Measurements from ENCODE around the gene ZNF346. TPM values are rescaled to one million over a fixed set of nuclear protein-coding genes. Genes with fewer than 3 reads are reported as not detected.
A peak's percentile ranks its signal among the peaks of the same experiment; 100 is the strongest.

The ZNF346 gene
- total and polyA plus RNA-seq, 2 of the 13 experiments (the other 11 are each of a cell fraction or from before 2014, with no cell fraction given) = 8.6 to 19.4 TPM

GRCh38 chr5:177022386-177023302 is at the start of gene ZNF346 (continued):
- TF ChIP-seq MLXIP (CRISPR knock-in tag; IDR thresholded peaks at IDR 0.05; ENCODE audit: borderline replicate concordance) = no peak
- TF ChIP-seq GABPB1 (CRISPR knock-in tag; IDR thresholded peaks at IDR 0.05) = peak; percentile 80; the same call in 1 of the 2 replicates
- no peak for TF ChIP-seq ZNF121 (CRISPR knock-in tag; IDR thresholded peaks at IDR 0.05)
- TF ChIP-seq HNF1B (CRISPR knock-in tag; IDR thresholded peaks at IDR 0.05) = peak; percentile 62; the same call in 1 of the 2 replicates
- TF ChIP-seq TFDP2 (CRISPR knock-in tag; IDR thresholded peaks at IDR 0.05) = peak; percentile 83; the same call in 1 of the 2 replicates
- TF ChIP-seq GABPA (IDR thresholded peaks at IDR 0.05; ENCODE audit: low read depth, low read length) = no peak
- TF ChIP-seq GABPA (CRISPR knock-in tag; IDR thresholded peaks at IDR 0.05; ENCODE audit: low read depth) = no peak
- no peak; the same call in 1 of the 2 replicates for TF ChIP-seq ZNF580 (CRISPR knock-in tag; IDR thresholded peaks at IDR 0.05; ENCODE audit: borderline replicate concordance, low read depth)
- no peak for TF ChIP-seq ATAD3A (CRISPR knock-in tag; IDR thresholded peaks at IDR 0.05)
- TF ChIP-seq SCMH1 (CRISPR knock-in tag; IDR thresholded peaks at IDR 0.05; ENCODE audit: borderline replicate concordance) = no peak
- peak; percentile 66; the same call in 1 of the 2 replicates for TF ChIP-seq ZNF510 (CRISPR knock-in tag; IDR thresholded peaks at IDR 0.05; ENCODE audit: low read depth)
- TF ChIP-seq ATF4 (CRISPR knock-in tag; IDR thresholded peaks at IDR 0.05) = no peak
- TF ChIP-seq GMEB1 (CRISPR knock-in tag; IDR thresholded peaks at IDR 0.05; ENCODE audit: borderline replicate concordance) = peak; percentile 50; the same call in 1 of the 2 replicates
- TF ChIP-seq BCL3 (CRISPR knock-in tag; IDR thresholded peaks at IDR 0.05) = no peak; the same call in 1 of the 2 replicates
- TF ChIP-seq HNRNPK (IDR thresholded peaks at IDR 0.05; ENCODE audit: low read depth, low read length, poor library complexity, severe bottlenecking) = peak; percentile 49
